Fibroblast of the aortic adventitia (primary cell): ENCODE measurements around the gene PLPP3. TPM values are rescaled to one million over a fixed set of nuclear protein-coding genes. Genes with fewer than 3 reads are reported as not detected.

Experiments used
- DNase-seq: peaks from one replicate; pipeline ENCODE4 v3.0.0-alpha.2; 2010; ENCODE audit warnings: low read depth
- H3K4me3 ChIP-seq: 2 replicates; pipeline ENCODE4 v1.5.1; 2011; ENCODE audit warnings: low read depth, mild to moderate bottlenecking, control low read depth, low read length, moderate library complexity
- total RNA-seq: library from RNA; depleted of rRNA; stranded (reverse); fragments of >200 nt; gene quantifications from 2 replicates; pipeline ENCODE4 v1.2.3, GENCODE V29; 2012; ENCODE audit warnings: low replicate concordance
- TF ChIP-seq, protein P1 (sequence below): IDR thresholded peaks from 2 replicates; pipeline ENCODE4 v1.5.1; 2011; ENCODE audit warnings: mild to moderate bottlenecking, low read length, control low read depth, inconsistent platforms; ENCODE audit not compliant: insufficient read depth

Gene PLPP3
- total RNA-seq, 1 donor, result 270 TPM

DNA sequence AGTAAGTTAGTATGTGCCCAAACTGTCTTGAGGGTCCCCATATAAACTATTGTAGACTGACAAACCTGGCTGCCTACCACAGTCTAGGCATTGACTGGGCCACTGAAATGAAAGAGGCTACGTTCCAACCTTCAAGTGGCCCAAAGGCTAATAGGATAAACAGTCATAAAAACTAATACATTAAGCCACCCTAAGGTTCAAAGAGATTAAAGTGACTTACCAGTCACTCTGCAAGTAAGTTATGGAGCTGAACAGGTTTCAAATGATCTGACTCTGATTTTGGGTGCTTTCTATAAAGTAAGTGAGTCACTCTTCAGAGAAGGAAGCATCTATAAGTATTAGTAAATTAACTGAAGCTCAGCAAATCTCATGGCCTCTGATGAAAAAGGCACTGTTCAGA, 38.0 kb downstream of the PLPP3 start:
- no peak overlapping the region for H3K4me3 ChIP-seq
- DNase-seq, result no peak
- TF ChIP-seq, protein P1, sequence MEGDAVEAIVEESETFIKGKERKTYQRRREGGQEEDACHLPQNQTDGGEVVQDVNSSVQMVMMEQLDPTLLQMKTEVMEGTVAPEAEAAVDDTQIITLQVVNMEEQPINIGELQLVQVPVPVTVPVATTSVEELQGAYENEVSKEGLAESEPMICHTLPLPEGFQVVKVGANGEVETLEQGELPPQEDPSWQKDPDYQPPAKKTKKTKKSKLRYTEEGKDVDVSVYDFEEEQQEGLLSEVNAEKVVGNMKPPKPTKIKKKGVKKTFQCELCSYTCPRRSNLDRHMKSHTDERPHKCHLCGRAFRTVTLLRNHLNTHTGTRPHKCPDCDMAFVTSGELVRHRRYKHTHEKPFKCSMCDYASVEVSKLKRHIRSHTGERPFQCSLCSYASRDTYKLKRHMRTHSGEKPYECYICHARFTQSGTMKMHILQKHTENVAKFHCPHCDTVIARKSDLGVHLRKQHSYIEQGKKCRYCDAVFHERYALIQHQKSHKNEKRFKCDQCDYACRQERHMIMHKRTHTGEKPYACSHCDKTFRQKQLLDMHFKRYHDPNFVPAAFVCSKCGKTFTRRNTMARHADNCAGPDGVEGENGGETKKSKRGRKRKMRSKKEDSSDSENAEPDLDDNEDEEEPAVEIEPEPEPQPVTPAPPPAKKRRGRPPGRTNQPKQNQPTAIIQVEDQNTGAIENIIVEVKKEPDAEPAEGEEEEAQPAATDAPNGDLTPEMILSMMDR, result no peak

DNA sequence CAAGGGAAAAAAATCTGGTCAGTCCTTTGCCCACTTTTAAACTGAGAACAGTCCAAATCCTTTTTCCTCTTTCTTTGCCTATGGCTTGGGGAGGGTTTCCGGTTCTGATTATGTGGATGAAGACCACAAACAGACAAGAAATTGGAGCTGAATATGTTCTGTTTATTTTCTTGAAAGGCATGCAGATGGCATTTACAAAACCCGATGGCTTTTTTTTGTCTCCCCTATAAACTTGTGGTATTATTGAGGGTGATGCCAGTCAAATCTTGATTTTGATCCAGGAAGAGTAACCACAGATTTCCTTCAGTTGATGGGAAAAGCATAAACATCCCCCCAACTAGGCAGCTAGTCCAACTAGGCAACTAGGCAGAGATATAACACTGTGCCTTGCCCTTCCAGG, 38.9 kb downstream of the PLPP3 start:
- DNase-seq, result no peak
- TF ChIP-seq, protein P1, result no peak
- no peak overlapping the region for H3K4me3 ChIP-seq

DNA sequence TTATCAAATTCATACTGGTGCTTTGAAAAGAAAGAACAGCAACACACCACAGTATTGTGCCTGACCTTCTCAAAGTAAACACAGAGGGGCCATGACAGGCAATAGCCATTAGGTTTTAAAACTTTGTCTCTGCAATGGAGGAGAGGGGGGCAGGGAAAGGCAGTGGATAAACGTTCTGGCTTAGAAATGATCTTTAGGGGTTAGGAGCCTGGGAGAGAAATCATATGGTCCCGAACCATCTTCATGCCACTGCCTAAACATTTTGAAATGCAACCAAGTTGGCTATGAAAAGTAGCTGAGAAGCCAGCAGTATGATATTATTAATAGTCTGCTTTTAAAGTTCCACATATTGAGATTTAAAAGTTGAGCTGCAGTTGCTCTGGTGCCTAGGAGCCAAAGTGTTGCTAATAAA, 39.8 kb downstream of the PLPP3 start:
- TF ChIP-seq, protein P1, result no peak
- H3K4me3 ChIP-seq, result no peak overlapping the region
- DNase-seq, result no peak

DNA sequence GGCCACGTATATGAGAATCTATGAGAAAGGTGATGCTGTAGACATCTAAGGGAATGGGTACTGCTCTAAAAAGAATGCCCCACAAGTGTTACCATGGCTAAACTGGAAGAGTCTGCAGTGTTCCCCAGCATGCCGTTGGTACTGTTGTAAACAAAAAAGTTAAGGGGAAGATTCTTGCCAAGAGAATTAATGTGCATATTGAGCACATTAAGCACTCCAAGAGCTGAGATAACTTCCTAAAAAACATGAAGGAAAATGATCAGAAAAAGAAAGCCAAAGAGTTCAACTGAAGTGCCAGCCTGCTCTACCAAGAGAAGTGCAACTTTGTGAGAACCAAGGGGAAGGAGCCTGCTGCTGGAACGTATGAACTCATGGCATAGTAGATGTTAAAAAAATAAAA, 40.8 kb downstream of the PLPP3 start:
- TF ChIP-seq, protein P1, result no peak
- no peak for DNase-seq
- no peak overlapping the region for H3K4me3 ChIP-seq

DNA sequence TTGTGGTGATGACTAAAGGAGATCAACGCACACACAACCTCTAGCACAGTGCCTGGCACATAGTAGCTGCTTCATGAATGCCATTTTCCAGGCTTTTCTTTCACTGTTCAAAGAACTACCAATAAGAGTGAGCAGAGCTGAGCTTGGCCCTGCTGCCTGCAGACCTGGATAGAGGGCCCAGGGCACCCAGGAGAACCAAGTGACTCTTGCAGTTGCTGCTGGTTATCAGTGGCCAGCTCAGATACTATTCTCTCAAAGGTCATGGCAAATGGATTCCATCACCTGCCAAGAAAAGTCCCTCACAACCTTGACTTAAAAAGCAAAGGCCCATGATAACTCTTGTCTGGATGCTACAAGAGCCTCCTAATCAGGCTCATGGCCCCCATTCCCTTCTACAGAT, 41.7 kb downstream of the PLPP3 start:
- TF ChIP-seq, protein P1, result no peak
- DNase-seq, result no peak
- no peak overlapping the region for H3K4me3 ChIP-seq

DNA sequence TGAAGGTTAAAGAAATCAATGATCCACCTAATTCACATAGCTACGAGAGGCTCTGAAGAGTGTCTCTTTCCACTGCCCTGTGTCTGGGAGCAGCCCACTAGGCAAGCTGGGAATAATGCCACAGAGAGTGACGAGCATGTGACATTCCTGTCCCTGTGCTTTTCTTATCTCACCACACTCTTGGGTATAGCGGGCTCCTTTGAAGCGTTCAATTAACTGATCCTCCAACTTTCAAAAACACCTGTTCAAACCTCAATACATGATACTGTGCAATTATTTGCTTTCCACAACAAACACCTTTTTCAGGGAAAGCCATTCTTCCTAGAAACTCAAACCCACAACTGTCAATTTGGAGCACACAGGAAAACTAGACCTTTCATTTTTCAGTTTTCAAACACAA, 43.4 kb downstream of the PLPP3 start:
- no peak overlapping the region for H3K4me3 ChIP-seq
- TF ChIP-seq, protein P1, result no peak
- no peak for DNase-seq

DNA sequence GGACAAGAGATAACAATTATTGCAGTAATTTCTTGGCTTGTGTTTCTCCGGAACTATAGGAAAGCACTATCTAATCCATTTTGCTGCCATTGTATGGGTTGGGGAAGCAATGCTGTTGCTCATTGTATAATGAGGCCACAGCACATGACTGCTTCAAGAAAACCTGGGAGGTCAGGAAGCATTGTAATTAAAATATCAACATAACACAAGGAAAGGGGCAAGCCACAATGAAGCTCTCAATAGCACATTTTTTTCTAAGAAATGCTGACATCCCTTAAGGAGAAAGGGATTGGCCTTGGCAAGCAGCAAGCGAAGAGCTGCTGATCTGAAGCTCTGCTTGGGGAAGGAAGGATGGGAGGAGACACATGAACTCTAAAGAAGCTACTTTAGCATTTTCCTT, 44.0 kb downstream of the PLPP3 start:
- H3K4me3 ChIP-seq, result no peak overlapping the region
- DNase-seq, result no peak
- TF ChIP-seq, protein P1, result no peak
